HepG2 (cell line): ENCODE results near the gene CCDC201. TPM values are rescaled to one million over a fixed set of nuclear protein-coding genes. Genes with fewer than 3 reads are reported as not detected.

ENCODE experiments used
- EEA1 ChIP-seq: sonication (generic); formaldehyde crosslinking; IDR thresholded peaks from 2 replicates; pipeline ENCODE4 v1.5.1; 2020; ENCODE audit warnings: mild to moderate bottlenecking, missing genetic modification reagents, borderline replicate concordance
- FLYWCH1 ChIP-seq: sonication (generic); formaldehyde crosslinking; IDR thresholded peaks from 2 replicates; pipeline ENCODE4 v1.8.1; 2023; ENCODE audit warnings: mild to moderate bottlenecking, missing genetic modification reagents
- HOXA7 ChIP-seq: sonication (generic); formaldehyde crosslinking; IDR thresholded peaks from 2 replicates; pipeline ENCODE4 v1.8.1; 2022; ENCODE audit warnings: mild to moderate bottlenecking, missing genetic modification reagents, moderate library complexity
- KLF12 ChIP-seq: sonication (generic); formaldehyde crosslinking; IDR thresholded peaks from 2 replicates; pipeline ENCODE4 v1.4.0; 2020; ENCODE audit warnings: missing genetic modification reagents, borderline replicate concordance
- MTA1 ChIP-seq: sonication (generic); formaldehyde crosslinking; IDR thresholded peaks from 2 replicates; pipeline ENCODE4 v1.4.0; 2020; ENCODE audit warnings: missing genetic modification reagents, mild to moderate bottlenecking, borderline replicate concordance
- SALL1 ChIP-seq: sonication (generic); formaldehyde crosslinking; IDR thresholded peaks from 2 replicates; pipeline ENCODE4 v1.8.0; 2022; ENCODE audit warnings: mild to moderate bottlenecking, missing genetic modification reagents
- SMYD3 ChIP-seq: sonication (generic); formaldehyde crosslinking; IDR thresholded peaks from 2 replicates; pipeline ENCODE4 v1.8.1; 2023; ENCODE audit warnings: mild to moderate bottlenecking, missing genetic modification reagents
- ZNF263 ChIP-seq: sonication (generic); formaldehyde crosslinking; IDR thresholded peaks from 2 replicates; pipeline ENCODE4 v1.4.0; 2020; ENCODE audit warnings: missing genetic modification reagents
- ZNF572 ChIP-seq: sonication (generic); formaldehyde crosslinking; IDR thresholded peaks from 2 replicates; pipeline ENCODE4 v1.5.1; 2020; ENCODE audit warnings: mild to moderate bottlenecking, missing genetic modification reagents
- ZNF589 ChIP-seq: sonication (generic); formaldehyde crosslinking; conservative IDR thresholded peaks from 2 replicates; pipeline ENCODE4 v1.8.0; 2022; ENCODE audit warnings: mild to moderate bottlenecking, moderate library complexity, missing genetic modification reagents
- ZNF83 ChIP-seq: sonication (generic); formaldehyde crosslinking; IDR thresholded peaks from 2 replicates; pipeline ENCODE4 v1.4.0; 2020; ENCODE audit warnings: missing genetic modification reagents, mild to moderate bottlenecking, borderline replicate concordance
- polyA plus RNA-seq, 8 experiments: library from polyadenylated mRNA; depleted of rRNA in 3 of 8; stranded (reverse) in 7 of 8; unstranded in 1 of 8; fragments of >200 nt; fragmentation: Illumina TruSeq in 4 of 8; extraction: Trizol in 4 of 8; gene quantifications; 2 replicates each; pipeline versions ENCODE4 v1.2.1 to v1.2.3, GENCODE V29; 2011 to 2016; ENCODE audit warnings: low read depth in 4 of 8, missing spikeins in 1 of 8, mixed read lengths in 1 of 8; ENCODE audit not compliant: insufficient read depth in 1 of 8
- total RNA-seq, 5 experiments: library from RNA; depleted of rRNA; stranded (reverse); fragments of >200 nt; fragmentation: Illumina TruSeq; extraction: Trizol; gene quantifications; 2 replicates each; pipeline ENCODE4 v1.2.3, GENCODE V29; 2016; ENCODE audit warnings: low read depth in 1 of 5
- TF ChIP-seq, protein P1 (sequence below): sonication (generic); formaldehyde crosslinking; IDR thresholded peaks from 2 replicates; pipeline ENCODE4 v1.4.0; 2020; ENCODE audit warnings: mild to moderate bottlenecking, missing genetic modification reagents, borderline replicate concordance
- TF ChIP-seq, protein P2 (sequence below), 2 experiments: fragments of 450-650 bp in 1 of 2; sonication (generic) in 1 of 2; formaldehyde crosslinking in 1 of 2; IDR thresholded peaks; 2 replicates each; pipeline versions ENCODE4 v1.6.1 to v1.8.0; 2016 to 2022; ENCODE audit warnings: antibody characterized with exemption in 1 of 2, mild to moderate bottlenecking in 1 of 2, missing genetic modification reagents in 1 of 2
- TF ChIP-seq, protein P3 (sequence below): sonication (generic); formaldehyde crosslinking; IDR thresholded peaks from 2 replicates; pipeline ENCODE4 v1.8.0; 2022; ENCODE audit warnings: missing genetic modification reagents, mild to moderate bottlenecking, borderline replicate concordance

Gene CCDC201
- total and polyA plus RNA-seq, 2 of the 13 experiments (the other 11 are each of a cell fraction or from before 2014, with no cell fraction given): 0.92 TPM; not detected in 1

DNA sequence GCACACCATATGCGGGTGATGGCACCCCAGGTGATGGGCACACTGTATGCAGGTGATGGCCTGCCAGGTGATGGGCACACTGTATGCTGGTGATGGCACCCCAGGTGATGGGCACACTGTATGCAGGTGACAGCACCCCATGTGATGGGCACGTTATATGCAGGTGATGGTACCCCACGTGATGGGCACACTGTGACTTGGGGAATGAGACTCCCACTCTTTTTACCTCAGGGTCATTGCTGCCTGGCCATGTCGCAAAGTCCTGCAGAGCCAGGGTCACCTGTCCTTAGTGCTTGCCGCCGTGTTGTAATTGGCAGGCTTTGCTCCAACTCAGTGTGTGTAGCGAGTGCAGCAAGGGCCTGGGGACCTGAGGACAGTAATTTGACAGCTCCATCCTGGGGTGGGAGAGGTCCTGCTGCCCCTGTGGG, 7.6 kb upstream of the CCDC201 start (continued):
- TF ChIP-seq, protein P1, sequence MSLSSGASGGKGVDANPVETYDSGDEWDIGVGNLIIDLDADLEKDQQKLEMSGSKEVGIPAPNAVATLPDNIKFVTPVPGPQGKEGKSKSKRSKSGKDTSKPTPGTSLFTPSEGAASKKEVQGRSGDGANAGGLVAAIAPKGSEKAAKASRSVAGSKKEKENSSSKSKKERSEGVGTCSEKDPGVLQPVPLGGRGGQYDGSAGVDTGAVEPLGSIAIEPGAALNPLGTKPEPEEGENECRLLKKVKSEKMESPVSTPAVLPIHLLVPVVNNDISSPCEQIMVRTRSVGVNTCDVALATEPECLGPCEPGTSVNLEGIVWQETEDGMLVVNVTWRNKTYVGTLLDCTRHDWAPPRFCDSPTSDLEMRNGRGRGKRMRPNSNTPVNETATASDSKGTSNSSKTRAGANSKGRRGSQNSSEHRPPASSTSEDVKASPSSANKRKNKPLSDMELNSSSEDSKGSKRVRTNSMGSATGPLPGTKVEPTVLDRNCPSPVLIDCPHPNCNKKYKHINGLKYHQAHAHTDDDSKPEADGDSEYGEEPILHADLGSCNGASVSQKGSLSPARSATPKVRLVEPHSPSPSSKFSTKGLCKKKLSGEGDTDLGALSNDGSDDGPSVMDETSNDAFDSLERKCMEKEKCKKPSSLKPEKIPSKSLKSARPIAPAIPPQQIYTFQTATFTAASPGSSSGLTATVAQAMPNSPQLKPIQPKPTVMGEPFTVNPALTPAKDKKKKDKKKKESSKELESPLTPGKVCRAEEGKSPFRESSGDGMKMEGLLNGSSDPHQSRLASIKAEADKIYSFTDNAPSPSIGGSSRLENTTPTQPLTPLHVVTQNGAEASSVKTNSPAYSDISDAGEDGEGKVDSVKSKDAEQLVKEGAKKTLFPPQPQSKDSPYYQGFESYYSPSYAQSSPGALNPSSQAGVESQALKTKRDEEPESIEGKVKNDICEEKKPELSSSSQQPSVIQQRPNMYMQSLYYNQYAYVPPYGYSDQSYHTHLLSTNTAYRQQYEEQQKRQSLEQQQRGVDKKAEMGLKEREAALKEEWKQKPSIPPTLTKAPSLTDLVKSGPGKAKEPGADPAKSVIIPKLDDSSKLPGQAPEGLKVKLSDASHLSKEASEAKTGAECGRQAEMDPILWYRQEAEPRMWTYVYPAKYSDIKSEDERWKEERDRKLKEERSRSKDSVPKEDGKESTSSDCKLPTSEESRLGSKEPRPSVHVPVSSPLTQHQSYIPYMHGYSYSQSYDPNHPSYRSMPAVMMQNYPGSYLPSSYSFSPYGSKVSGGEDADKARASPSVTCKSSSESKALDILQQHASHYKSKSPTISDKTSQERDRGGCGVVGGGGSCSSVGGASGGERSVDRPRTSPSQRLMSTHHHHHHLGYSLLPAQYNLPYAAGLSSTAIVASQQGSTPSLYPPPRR (CRISPR knock-in tag): no peak
- TF ChIP-seq SALL1 (CRISPR knock-in tag): 0 out of 2 replicates have a peak, but pooled peaks have one; percentile 9
- no peak for TF ChIP-seq ZNF589 (CRISPR knock-in tag)
- TF ChIP-seq, protein P2, sequence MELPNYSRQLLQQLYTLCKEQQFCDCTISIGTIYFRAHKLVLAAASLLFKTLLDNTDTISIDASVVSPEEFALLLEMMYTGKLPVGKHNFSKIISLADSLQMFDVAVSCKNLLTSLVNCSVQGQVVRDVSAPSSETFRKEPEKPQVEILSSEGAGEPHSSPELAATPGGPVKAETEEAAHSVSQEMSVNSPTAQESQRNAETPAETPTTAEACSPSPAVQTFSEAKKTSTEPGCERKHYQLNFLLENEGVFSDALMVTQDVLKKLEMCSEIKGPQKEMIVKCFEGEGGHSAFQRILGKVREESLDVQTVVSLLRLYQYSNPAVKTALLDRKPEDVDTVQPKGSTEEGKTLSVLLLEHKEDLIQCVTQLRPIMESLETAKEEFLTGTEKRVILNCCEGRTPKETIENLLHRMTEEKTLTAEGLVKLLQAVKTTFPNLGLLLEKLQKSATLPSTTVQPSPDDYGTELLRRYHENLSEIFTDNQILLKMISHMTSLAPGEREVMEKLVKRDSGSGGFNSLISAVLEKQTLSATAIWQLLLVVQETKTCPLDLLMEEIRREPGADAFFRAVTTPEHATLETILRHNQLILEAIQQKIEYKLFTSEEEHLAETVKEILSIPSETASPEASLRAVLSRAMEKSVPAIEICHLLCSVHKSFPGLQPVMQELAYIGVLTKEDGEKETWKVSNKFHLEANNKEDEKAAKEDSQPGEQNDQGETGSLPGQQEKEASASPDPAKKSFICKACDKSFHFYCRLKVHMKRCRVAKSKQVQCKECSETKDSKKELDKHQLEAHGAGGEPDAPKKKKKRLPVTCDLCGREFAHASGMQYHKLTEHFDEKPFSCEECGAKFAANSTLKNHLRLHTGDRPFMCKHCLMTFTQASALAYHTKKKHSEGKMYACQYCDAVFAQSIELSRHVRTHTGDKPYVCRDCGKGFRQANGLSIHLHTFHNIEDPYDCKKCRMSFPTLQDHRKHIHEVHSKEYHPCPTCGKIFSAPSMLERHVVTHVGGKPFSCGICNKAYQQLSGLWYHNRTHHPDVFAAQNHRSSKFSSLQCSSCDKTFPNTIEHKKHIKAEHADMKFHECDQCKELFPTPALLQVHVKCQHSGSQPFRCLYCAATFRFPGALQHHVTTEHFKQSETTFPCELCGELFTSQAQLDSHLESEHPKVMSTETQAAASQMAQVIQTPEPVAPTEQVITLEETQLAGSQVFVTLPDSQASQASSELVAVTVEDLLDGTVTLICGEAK (IDR thresholded peaks at IDR 0.05): no peak
- TF ChIP-seq, protein P2 (CRISPR knock-in tag; IDR thresholded peaks at IDR 0.05): peak; percentile 46; the same call in 1 of the 2 replicates
- 0 out of 2 replicates have a peak, but pooled peaks have one; percentile 55 for TF ChIP-seq EEA1 (CRISPR knock-in tag)
- 0 out of 2 replicates have a peak, but pooled peaks have one; percentile 2 for TF ChIP-seq KLF12 (CRISPR knock-in tag)
- TF ChIP-seq FLYWCH1 (CRISPR knock-in tag): no peak
- TF ChIP-seq ZNF572 (CRISPR knock-in tag): 0 out of 2 replicates have a peak, but pooled peaks have one; percentile 67
- no peak for TF ChIP-seq MTA1 (CRISPR knock-in tag)
- TF ChIP-seq SMYD3 (CRISPR knock-in tag): 0 out of 2 replicates have a peak, but pooled peaks have one; percentile 19
- no peak for TF ChIP-seq ZNF263 (CRISPR knock-in tag)
- no peak for TF ChIP-seq HOXA7 (CRISPR knock-in tag)
- TF ChIP-seq ZNF83 (CRISPR knock-in tag): no peak
- TF ChIP-seq, protein P3, sequence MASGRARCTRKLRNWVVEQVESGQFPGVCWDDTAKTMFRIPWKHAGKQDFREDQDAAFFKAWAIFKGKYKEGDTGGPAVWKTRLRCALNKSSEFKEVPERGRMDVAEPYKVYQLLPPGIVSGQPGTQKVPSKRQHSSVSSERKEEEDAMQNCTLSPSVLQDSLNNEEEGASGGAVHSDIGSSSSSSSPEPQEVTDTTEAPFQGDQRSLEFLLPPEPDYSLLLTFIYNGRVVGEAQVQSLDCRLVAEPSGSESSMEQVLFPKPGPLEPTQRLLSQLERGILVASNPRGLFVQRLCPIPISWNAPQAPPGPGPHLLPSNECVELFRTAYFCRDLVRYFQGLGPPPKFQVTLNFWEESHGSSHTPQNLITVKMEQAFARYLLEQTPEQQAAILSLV (CRISPR knock-in tag): no peak
